Measurements from ENCODE around the gene PRRT4. TPM values are rescaled to one million over a fixed set of nuclear protein-coding genes. Genes with fewer than 3 reads are reported as not detected.

The PRRT4 gene
- total and polyA plus RNA-seq, 4 experiments from 2014 or later = 0.11 to 0.58 (median 0.34) TPM

GRCh38 chr7:128360359-128360678 lies 1.2 kb downstream of the PRRT4 start:
- Histone ChIP-seq H3K4me1 (ENCODE audit: insufficient read depth, low read length) (peaks cover 14% of the 10 kb centered on the region), H3K27me3 (ENCODE audit: insufficient read depth, low read length) (peaks cover 13% of the 10 kb centered on the region), H3K27ac (ENCODE audit: low read depth, low read length) (no peak overlapping the region), H3K4me3 (ENCODE audit: low read length in 2 of 2) (no peak overlapping the region), H3K9me3 (ENCODE audit: control insufficient read depth in 1 of 2, low read length in 2 of 2) (no peaks in the 10 kb centered on the region), H3K36me3 (ENCODE audit: insufficient read depth, low read length) (no peaks in the 10 kb centered on the region)
- H3K4me1 Mint-ChIP-seq = peaks cover 9 to 21% (median 16%) of the 10 kb centered on the region in 4 donors
- ChIA-PET POLR2A (ENCODE audit: partially characterized antibody) (interaction anchor here (0.7 kb wide), 1 partner anchor 50 kb away, joined by 3 read pairs; no protein-coding TSS in a partner anchor), CTCF (ENCODE audit: partially characterized antibody) (no interaction called here)
- intact Hi-C loops (cut with micrococcal nuclease) = loop anchor here (2.0 kb wide), 1 partner anchor 18 kb away; the partner anchor contains the start of gene RBM28
- peak overlapping the region in 4 of 8 donors; percentile 15 to 69 (median 55) for H3K4me3 Mint-ChIP-seq
- H3K27me3 Mint-ChIP-seq = peaks cover 20 to 23% of the 10 kb centered on the region in 2 donors
- no peaks in the 10 kb centered on the region for H3K9me3 Mint-ChIP-seq
- no peak overlapping the region for H3K27ac Mint-ChIP-seq
- no peak for DNase-seq
- H3K36me3 Mint-ChIP-seq = no peaks in the 10 kb centered on the region

GRCh38 chr7:128359939-128360338 lies 1.6 kb downstream of the PRRT4 start:
- Mint-ChIP-seq H3K36me3 (no peaks in the 10 kb centered on the region), H3K27ac (no peak overlapping the region), H3K27me3 (peaks cover 18 to 20% of the 10 kb centered on the region in 2 donors), H3K4me3 (peak overlapping the region in 4 of 8 donors; percentile 20 to 69 (median 55)), H3K9me3 (no peaks in the 10 kb centered on the region), H3K4me1 (peaks cover 9 to 21% (median 16%) of the 10 kb centered on the region in 4 donors)
- Histone ChIP-seq H3K4me1 (ENCODE audit: insufficient read depth, low read length) (peaks cover 14% of the 10 kb centered on the region), H3K36me3 (ENCODE audit: insufficient read depth, low read length) (no peaks in the 10 kb centered on the region), H3K4me3 (ENCODE audit: low read length in 2 of 2) (no peak overlapping the region), H3K9me3 (ENCODE audit: control insufficient read depth in 1 of 2, low read length in 2 of 2) (no peaks in the 10 kb centered on the region), H3K27ac (ENCODE audit: low read depth, low read length) (no peak overlapping the region), H3K27me3 (ENCODE audit: insufficient read depth, low read length) (peaks cover 13% of the 10 kb centered on the region)
- no peak for DNase-seq
- intact Hi-C loops (cut with micrococcal nuclease) = loop anchor here (2.0 kb wide), 1 partner anchor 17 kb away; the partner anchor contains the start of gene RBM28
- ChIA-PET POLR2A (ENCODE audit: partially characterized antibody) (no interaction called here), CTCF (ENCODE audit: partially characterized antibody) (no interaction called here)

GRCh38 chr7:128359336-128359735 lies 2.2 kb downstream of the PRRT4 start:
- no peak for DNase-seq
- Histone ChIP-seq H3K9me3 (ENCODE audit: control insufficient read depth in 1 of 2, low read length in 2 of 2) (no peaks in the 10 kb centered on the region), H3K27me3 (ENCODE audit: insufficient read depth, low read length) (peaks cover 10% of the 10 kb centered on the region), H3K4me3 (ENCODE audit: low read length in 2 of 2) (no peak overlapping the region), H3K27ac (ENCODE audit: low read depth, low read length) (no peak overlapping the region), H3K4me1 (ENCODE audit: insufficient read depth, low read length) (peaks cover 14% of the 10 kb centered on the region), H3K36me3 (ENCODE audit: insufficient read depth, low read length) (no peaks in the 10 kb centered on the region)
- H3K9me3 Mint-ChIP-seq = no peaks in the 10 kb centered on the region
- ChIA-PET CTCF (ENCODE audit: partially characterized antibody) (interaction anchor here (0.8 to 1.2 kb wide), 2 partner anchors 28 to 101 kb away, joined by 3 to 4 read pairs; no protein-coding TSS in a partner anchor), POLR2A (ENCODE audit: partially characterized antibody) (no interaction called here)
- H3K27me3 Mint-ChIP-seq = peaks cover 13 to 17% of the 10 kb centered on the region in 2 donors
- intact Hi-C loops (cut with micrococcal nuclease) = no loop called here
- H3K27ac Mint-ChIP-seq = peak overlapping the region in 1 of 7 donors; percentile 73
- H3K36me3 Mint-ChIP-seq = no peaks in the 10 kb centered on the region
- peak overlapping the region in 3 of 8 donors; percentile 20 to 54 (median 36) for H3K4me3 Mint-ChIP-seq
- H3K4me1 Mint-ChIP-seq = peaks cover 9 to 21% (median 16%) of the 10 kb centered on the region in 4 donors

GRCh38 chr7:128358233-128358632 lies 3.3 kb downstream of the PRRT4 start:
- Mint-ChIP-seq H3K36me3 (no peaks in the 10 kb centered on the region), H3K4me3 (peak overlapping the region in 2 of 8 donors; percentile 26 to 46), H3K27ac (no peak overlapping the region), H3K27me3 (peaks cover 12 to 20% of the 10 kb centered on the region in 2 donors), H3K9me3 (no peaks in the 10 kb centered on the region), H3K4me1 (peaks cover 9 to 22% (median 17%) of the 10 kb centered on the region in 4 donors)
- no peaks in the 10 kb centered on the region for H3K9me3 ChIP-seq (ENCODE audit: control insufficient read depth in 1 of 2, low read length in 2 of 2)
- POLR2A ChIA-PET (ENCODE audit: partially characterized antibody) = no interaction called here
- no peaks in the 10 kb centered on the region for H3K36me3 ChIP-seq (ENCODE audit: insufficient read depth, low read length)
- H3K27me3 ChIP-seq (ENCODE audit: insufficient read depth, low read length) = peaks cover 11% of the 10 kb centered on the region
- H3K4me3 ChIP-seq (ENCODE audit: low read length in 2 of 2) = no peak overlapping the region
- DNase-seq = no peak
- peaks cover 14% of the 10 kb centered on the region for H3K4me1 ChIP-seq (ENCODE audit: insufficient read depth, low read length)
- CTCF ChIA-PET (ENCODE audit: partially characterized antibody) = interaction anchor here (1.0 to 1.5 kb wide), 3 partner anchors 13 to 102 kb away, joined by 3 to 8 read pairs (median 4); no protein-coding TSS in a partner anchor
- H3K27ac ChIP-seq (ENCODE audit: low read depth, low read length) = no peak overlapping the region
- intact Hi-C loops (cut with micrococcal nuclease) = no loop called here

GRCh38 chr7:128357217-128357613 lies 4.3 kb downstream of the PRRT4 start:
- no peak for DNase-seq
- peaks cover 12% of the 10 kb centered on the region for H3K4me1 ChIP-seq (ENCODE audit: insufficient read depth, low read length)
- no peak overlapping the region for H3K27ac ChIP-seq (ENCODE audit: low read depth, low read length)
- Mint-ChIP-seq H3K36me3 (no peaks in the 10 kb centered on the region), H3K27me3 (peaks cover 14 to 23% of the 10 kb centered on the region in 2 donors), H3K4me1 (peaks cover 7 to 24% (median 13%) of the 10 kb centered on the region in 4 donors), H3K4me3 (no peak overlapping the region), H3K9me3 (no peaks in the 10 kb centered on the region), H3K27ac (no peak overlapping the region)
- intact Hi-C loops (cut with micrococcal nuclease) = no loop called here
- ChIA-PET CTCF (ENCODE audit: partially characterized antibody) (interaction anchor here (1.0 to 1.2 kb wide), 2 partner anchors 10 to 12 kb away, joined by 3 to 4 read pairs; no protein-coding TSS in a partner anchor), POLR2A (ENCODE audit: partially characterized antibody) (interaction anchor here (1.1 kb wide), 1 partner anchor 13 kb away, joined by 4 read pairs; the partner anchor contains the start of gene RBM28)
- H3K4me3 ChIP-seq (ENCODE audit: low read length in 2 of 2) = no peak overlapping the region
- no peaks in the 10 kb centered on the region for H3K36me3 ChIP-seq (ENCODE audit: insufficient read depth, low read length)
- no peaks in the 10 kb centered on the region for H3K9me3 ChIP-seq (ENCODE audit: control insufficient read depth in 1 of 2, low read length in 2 of 2)
- H3K27me3 ChIP-seq (ENCODE audit: insufficient read depth, low read length) = peaks cover 12% of the 10 kb centered on the region

- H3K4me3 Mint-ChIP-seq = no peak overlapping the region
- ChIA-PET POLR2A (ENCODE audit: partially characterized antibody) (interaction anchor here (1.1 kb wide), 1 partner anchor 13 kb away, joined by 4 read pairs; the partner anchor contains the start of gene RBM28), CTCF (ENCODE audit: partially characterized antibody) (interaction anchor here (1.2 to 2.8 kb wide), 4 partner anchors 10 to 70 kb away, joined by 3 to 12 read pairs (median 6); no protein-coding TSS in a partner anchor)
- H3K36me3 Mint-ChIP-seq = no peaks in the 10 kb centered on the region
- peaks cover 7% of the 10 kb centered on the region for H3K27me3 ChIP-seq (ENCODE audit: insufficient read depth, low read length)
- H3K4me1 Mint-ChIP-seq = peaks cover 2 to 18% (median 8%) of the 10 kb centered on the region in 4 donors
- H3K4me3 ChIP-seq (ENCODE audit: low read length in 2 of 2) = no peak overlapping the region
- peaks cover 14 to 19% of the 10 kb centered on the region in 2 donors for H3K27me3 Mint-ChIP-seq
- intact Hi-C loops (cut with micrococcal nuclease) = no loop called here
- peaks cover 8% of the 10 kb centered on the region for H3K4me1 ChIP-seq (ENCODE audit: insufficient read depth, low read length)
- H3K9me3 ChIP-seq (ENCODE audit: control insufficient read depth in 1 of 2, low read length in 2 of 2) = no peaks in the 10 kb centered on the region
- H3K27ac ChIP-seq (ENCODE audit: low read depth, low read length) = no peak overlapping the region
- no peaks in the 10 kb centered on the region for H3K9me3 Mint-ChIP-seq
- no peak overlapping the region for H3K27ac Mint-ChIP-seq
- no peak for DNase-seq
- H3K36me3 ChIP-seq (ENCODE audit: insufficient read depth, low read length) = no peaks in the 10 kb centered on the region
Measured at GRCh38 chr7:128356546-128357216, 4.8 kb downstream of the PRRT4 start.

- Histone ChIP-seq H3K4me3 (ENCODE audit: low read length in 2 of 2) (no peak overlapping the region), H3K27ac (ENCODE audit: low read depth, low read length) (no peak overlapping the region), H3K27me3 (ENCODE audit: insufficient read depth, low read length) (peaks cover 7% of the 10 kb centered on the region), H3K36me3 (ENCODE audit: insufficient read depth, low read length) (no peaks in the 10 kb centered on the region), H3K9me3 (ENCODE audit: control insufficient read depth in 1 of 2, low read length in 2 of 2) (no peaks in the 10 kb centered on the region), H3K4me1 (ENCODE audit: insufficient read depth, low read length) (no peaks in the 10 kb centered on the region)
- CTCF ChIA-PET (ENCODE audit: partially characterized antibody) = interaction anchor here (0.9 to 1.1 kb wide), 2 partner anchors 33 to 34 kb away, joined by 5 to 6 read pairs; no protein-coding TSS in a partner anchor
- H3K9me3 Mint-ChIP-seq = no peaks in the 10 kb centered on the region
- no peak overlapping the region for H3K27ac Mint-ChIP-seq
- intact Hi-C loops (cut with micrococcal nuclease) = no loop called here
- peak overlapping the region in 2 of 8 donors; percentile 11 to 66 for H3K4me3 Mint-ChIP-seq
- POLR2A ChIA-PET (ENCODE audit: partially characterized antibody) = no interaction called here
- no peaks in the 10 kb centered on the region for H3K36me3 Mint-ChIP-seq
- peaks cover 16 to 24% of the 10 kb centered on the region in 2 donors for H3K27me3 Mint-ChIP-seq
- H3K4me1 Mint-ChIP-seq = peaks cover 0 to 10% (median 2%) of the 10 kb centered on the region in 4 donors
- no peak for DNase-seq
Measured at GRCh38 chr7:128353610-128354009, 7.9 kb downstream of the PRRT4 start.
